Omental fat pad (tissue), 4 donors: Measurements from ENCODE around the gene SYNM. TPM values are rescaled to one million over a fixed set of nuclear protein-coding genes. Genes with fewer than 3 reads are reported as not detected.

Source experiments
- ATAC-seq: fragments of 150-250 bp; one replicate; pipeline ENCODE4 v1.9.1; 2016; ENCODE audit warnings: mild to moderate bottlenecking, moderate library complexity; ENCODE audit not compliant: low FRiP score
- DNase-seq: peaks from one replicate; pipeline ENCODE4 v3.0.0-alpha.2; 2019; ENCODE audit warnings: low spot score
- CTCF ChIP-seq, 3 donors: fragments of 450-650 bp; IDR thresholded peaks; one replicate each; pipeline ENCODE4 v1.5.1; 2016 to 2017; ENCODE audit warnings: antibody characterized with exemption in 3 of 3, mild to moderate bottlenecking in 3 of 3, moderate library complexity in 2 of 3
- total RNA-seq, 4 donors: library from RNA; depleted of rRNA; stranded (reverse); fragments of >200 nt; gene quantifications; one replicate each; pipeline ENCODE4 v1.1.0, GENCODE V29; 2016

SYNM gene
- total RNA-seq, 4 donors from 2014 or later, result 13.6 to 49.7 (median 37.5) TPM

GRCh38 chr15:99153026-99153535 lies 48.2 kb downstream of the SYNM start:
- ATAC-seq, result no peak
- TF ChIP-seq CTCF (IDR thresholded peaks at IDR 0.05), result no peak
- no peak for DNase-seq

- TF ChIP-seq CTCF (IDR thresholded peaks at IDR 0.05), result no peak
- ATAC-seq (no peak), DNase-seq (no peak)
These were observed 49.4 kb downstream of the SYNM start for GRCh38 chr15:99154271-99154670.

GRCh38 chr15:99155961-99156443 lies 51.1 kb downstream of the SYNM start:
- ATAC-seq (no peak), DNase-seq (no peak)
- TF ChIP-seq CTCF (IDR thresholded peaks at IDR 0.05), result no peak

GRCh38 chr15:99157456-99157855 lies 52.6 kb downstream of the SYNM start:
- no peak for ATAC-seq

GRCh38 chr15:99158626-99159412 lies 53.9 kb downstream of the SYNM start:
- DNase-seq (no peak), ATAC-seq (no peak)
- TF ChIP-seq CTCF (IDR thresholded peaks at IDR 0.05), result no peak

More at GRCh38 chr15:99157456-99157855, 52.6 kb downstream of the SYNM start:
- no peak for TF ChIP-seq CTCF (IDR thresholded peaks at IDR 0.05)
- DNase-seq, result no peak

GRCh38 chr15:99163271-99164062 lies 58.6 kb downstream of the SYNM start:
- DNase-seq (no peak), ATAC-seq (no peak)
- TF ChIP-seq CTCF (IDR thresholded peaks at IDR 0.05), result no peak
